ENCODE measurements around the gene HERPUD2.
"Not testable (repeated sequence)": the region's sequence is repeated elsewhere in the genome, so short reads cannot be mapped to it uniquely, and the experiment has no call there.

HERPUD2 gene

GRCh38 chr7:35599061-35599460 is 95.9 kb downstream of the HERPUD2 start:
- no peak for DNase-seq

DNA sequence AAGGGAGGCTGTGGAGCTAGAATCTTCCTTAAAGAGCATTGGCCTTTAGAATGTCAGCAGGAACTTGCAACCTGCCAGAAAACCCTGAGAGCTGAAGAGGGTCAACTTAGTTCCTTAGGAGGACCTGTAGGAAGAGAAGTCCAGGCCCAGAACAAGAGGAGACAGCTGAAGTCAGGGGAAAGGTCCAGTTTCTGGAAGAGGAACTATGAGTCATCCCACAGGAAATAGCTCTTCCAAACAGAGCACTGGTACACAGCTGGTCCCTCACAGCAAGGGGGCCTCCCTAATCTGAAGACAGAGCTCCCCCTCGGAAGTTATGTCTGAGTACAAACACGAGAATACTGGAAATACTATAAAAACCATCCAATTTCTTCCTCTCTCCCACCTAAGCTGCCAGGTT is 98.9 kb downstream of the HERPUD2 start:
- DNase-seq, result no peak

- no peak for DNase-seq
Measured at GRCh38 chr7:35593899-35594298, 101.0 kb downstream of the HERPUD2 start.

GRCh38 chr7:35588647-35589046 is 106.3 kb downstream of the HERPUD2 start:
- DNase-seq, result no peak

- DNase-seq, result no peak
Measured at GRCh38 chr7:35584990-35585389, 109.9 kb downstream of the HERPUD2 start.

- not testable (repeated sequence) for DNase-seq
Measured at GRCh38 chr7:35584533-35584932, 110.4 kb downstream of the HERPUD2 start.
